Breast epithelium (tissue), 3 donors: ENCODE data around the gene DSCAM.
"Not testable (repeated sequence)": the region's sequence is repeated elsewhere in the genome, so short reads cannot be mapped to it uniquely, and the experiment has no call there.

Source experiments
- POLR2A ChIP-seq: fragments of 450-650 bp; IDR thresholded peaks from one replicate; pipeline ENCODE4 v1.6.1; 2016; ENCODE audit warnings: antibody characterized with exemption, mild to moderate bottlenecking, moderate library complexity
- POLR2AphosphoS5 ChIP-seq, 3 donors: sonication (generic); formaldehyde crosslinking; IDR thresholded peaks; one replicate each; pipeline ENCODE4 v1.6.1; 2017; ENCODE audit warnings: antibody characterized with exemption in 3 of 3
- TF ChIP-seq, protein P1 (sequence below), 3 donors: fragments of 450-650 bp; IDR thresholded peaks; one replicate each; pipeline ENCODE4 v1.5.1; 2016 to 2017; ENCODE audit warnings: antibody characterized with exemption in 3 of 3, mild to moderate bottlenecking in 3 of 3, moderate library complexity in 3 of 3

DNA sequence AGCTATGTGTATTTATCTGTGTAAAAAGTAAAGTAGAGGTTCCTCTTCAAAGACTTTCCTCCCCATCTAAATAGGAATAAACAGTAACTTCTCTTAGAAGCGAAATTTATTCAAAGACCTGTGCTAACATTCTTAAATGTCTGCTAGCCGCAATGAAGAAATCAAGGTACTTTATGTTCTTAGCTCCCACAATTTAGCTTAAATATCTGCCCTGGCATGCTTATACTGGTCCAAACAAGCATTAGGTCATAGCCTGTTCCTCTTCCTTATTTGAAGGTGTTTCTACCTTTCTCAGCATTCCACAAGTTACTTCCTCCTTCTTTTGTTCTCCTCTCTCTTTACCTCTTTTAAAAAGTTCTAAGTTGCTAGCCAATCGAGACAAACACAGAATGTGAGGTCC is 588.5 kb downstream of the DSCAM start:
- TF ChIP-seq, protein P1, sequence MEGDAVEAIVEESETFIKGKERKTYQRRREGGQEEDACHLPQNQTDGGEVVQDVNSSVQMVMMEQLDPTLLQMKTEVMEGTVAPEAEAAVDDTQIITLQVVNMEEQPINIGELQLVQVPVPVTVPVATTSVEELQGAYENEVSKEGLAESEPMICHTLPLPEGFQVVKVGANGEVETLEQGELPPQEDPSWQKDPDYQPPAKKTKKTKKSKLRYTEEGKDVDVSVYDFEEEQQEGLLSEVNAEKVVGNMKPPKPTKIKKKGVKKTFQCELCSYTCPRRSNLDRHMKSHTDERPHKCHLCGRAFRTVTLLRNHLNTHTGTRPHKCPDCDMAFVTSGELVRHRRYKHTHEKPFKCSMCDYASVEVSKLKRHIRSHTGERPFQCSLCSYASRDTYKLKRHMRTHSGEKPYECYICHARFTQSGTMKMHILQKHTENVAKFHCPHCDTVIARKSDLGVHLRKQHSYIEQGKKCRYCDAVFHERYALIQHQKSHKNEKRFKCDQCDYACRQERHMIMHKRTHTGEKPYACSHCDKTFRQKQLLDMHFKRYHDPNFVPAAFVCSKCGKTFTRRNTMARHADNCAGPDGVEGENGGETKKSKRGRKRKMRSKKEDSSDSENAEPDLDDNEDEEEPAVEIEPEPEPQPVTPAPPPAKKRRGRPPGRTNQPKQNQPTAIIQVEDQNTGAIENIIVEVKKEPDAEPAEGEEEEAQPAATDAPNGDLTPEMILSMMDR (IDR thresholded peaks at IDR 0.05) = not testable (repeated sequence)
- not testable (repeated sequence) for TF ChIP-seq POLR2AphosphoS5 (IDR thresholded peaks at IDR 0.05); POLR2A
